ENCODE data around the gene ITIH3. TPM values are rescaled to one million over a fixed set of nuclear protein-coding genes. Genes with fewer than 3 reads are reported as not detected.

ITIH3 gene
- total and polyA plus RNA-seq, 2 of the 4 experiments (the other 2 are of a cell fraction), result 0.72 to 0.94 TPM

DNA sequence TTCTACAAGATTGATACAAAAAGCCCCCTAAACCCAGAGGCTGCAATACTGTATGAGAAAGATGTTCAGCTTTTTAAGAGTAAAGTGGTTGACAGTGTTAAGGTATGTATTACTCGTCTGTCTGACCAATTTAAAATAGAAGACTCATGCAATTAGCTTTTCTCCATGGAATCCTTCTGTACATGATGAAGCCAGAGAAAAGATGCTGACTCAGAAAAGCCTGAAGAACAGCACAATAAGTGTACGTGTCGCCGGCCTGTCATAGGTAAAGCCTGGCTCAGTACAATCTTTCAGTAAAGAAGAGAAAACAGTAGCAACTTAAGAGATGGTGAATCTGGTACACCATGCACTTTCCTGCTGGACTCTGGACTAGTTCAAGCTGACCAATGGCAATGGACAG is 40.2 kb upstream of the ITIH3 start:
- Histone ChIP-seq H4K5ac (ENCODE audit: low read depth, low read length) (no peak overlapping the region), H3K18ac (ENCODE audit: low read depth, low read length) (no peak overlapping the region), H4K91ac (ENCODE audit: insufficient read depth, low read depth, low read length) (no peak overlapping the region), H3K9me1 (ENCODE audit: insufficient read depth, low read length) (no peaks in the 10 kb centered on the region), H3K23ac (ENCODE audit: low read depth, low read length) (no peak overlapping the region), H3K9ac (ENCODE audit: low read depth, low read length) (no peak overlapping the region), H3K27ac (ENCODE audit: insufficient read depth, low read length) (no peak overlapping the region), H2AK9ac (replicated peaks; ENCODE audit: low read depth, low read length, poor library complexity) (no peak overlapping the region), H3K4ac (ENCODE audit: low read depth, low read length) (no peak overlapping the region), H3K4me3 (ENCODE audit: insufficient read depth, low read depth, low read length) (no peak overlapping the region), H4K20me1 (ENCODE audit: insufficient read depth, low read length) (no peaks in the 10 kb centered on the region), H4K8ac (ENCODE audit: low read depth in 2 of 2, low read length in 2 of 2) (no peak overlapping the region), H3K27me3 (ENCODE audit: control insufficient read depth, insufficient read depth, low read length) (no peaks in the 10 kb centered on the region), H3K14ac (replicated peaks; ENCODE audit: low read depth, low read length) (no peak overlapping the region), H3K56ac (ENCODE audit: extremely low read depth, insufficient read depth, low read length) (no peak overlapping the region), H2BK20ac (ENCODE audit: low read depth, low read length) (no peak overlapping the region), H2AK5ac (ENCODE audit: low read depth, low read length) (no peak overlapping the region), H3K9me3 (ENCODE audit: control insufficient read depth, insufficient read depth, low read length) (no peaks in the 10 kb centered on the region), H2BK5ac (ENCODE audit: low read depth, low read length, poor library complexity, severe bottlenecking) (no peak overlapping the region), H2BK120ac (ENCODE audit: low read depth, low read length) (no peak overlapping the region), H2AFZ (replicated peaks; ENCODE audit: low read length, poor library complexity) (no peak overlapping the region), H3K36me3 (ENCODE audit: control insufficient read depth, insufficient read depth, low read length) (peaks cover 11% of the 10 kb centered on the region), H3K4me2 (ENCODE audit: low read depth, low read length) (no peak overlapping the region), H3K4me1 (ENCODE audit: control insufficient read depth, insufficient read depth, low read length) (peaks cover 7% of the 10 kb centered on the region), H2BK15ac (ENCODE audit: low read depth, low read length) (no peak overlapping the region), H3K79me1 (ENCODE audit: low read depth in 1 of 2, low read length in 2 of 2) (peaks cover 0 to 3% of the 10 kb centered on the region in 2 experiments; a peak in 1 of 4 replicates)
- in situ Hi-C loops (cut with MboI; ENCODE audit: low sequenced_read_pairs), result no loop called here
- no CpG with 5 or more reads among the region's 4 CpGs for WGBS, 2 experiments (ENCODE audit: extremely low coverage in 2 of 2, insufficient read length in 1 of 2)
- intact Hi-C loops (cut with micrococcal nuclease), result no loop called here
- BruUV-seq (replicated peaks), result no TSS peak
- no peak for ATAC-seq (ENCODE audit: low read depth)
- TF ChIP-seq MAFK (IDR thresholded peaks at IDR 0.05; ENCODE audit: low read depth, low read length) (peak; percentile 75), RCOR1 (IDR thresholded peaks at IDR 0.05; ENCODE audit: insufficient replicate concordance, low read length) (no peak)
- POLR2A ChIA-PET (ENCODE audit: unreplicated experiment), result no interaction called here
- CTCF ChIA-PET, result no interaction called here
- peak; percentile 29 for DNase-seq
- dilution Hi-C loops (cut with HindIII; ENCODE audit: low sequenced_read_pairs, unreplicated experiment), result no loop called here

Measured in IMR-90 (cell line).